ENCODE results near the gene AKAP8.

DNA sequence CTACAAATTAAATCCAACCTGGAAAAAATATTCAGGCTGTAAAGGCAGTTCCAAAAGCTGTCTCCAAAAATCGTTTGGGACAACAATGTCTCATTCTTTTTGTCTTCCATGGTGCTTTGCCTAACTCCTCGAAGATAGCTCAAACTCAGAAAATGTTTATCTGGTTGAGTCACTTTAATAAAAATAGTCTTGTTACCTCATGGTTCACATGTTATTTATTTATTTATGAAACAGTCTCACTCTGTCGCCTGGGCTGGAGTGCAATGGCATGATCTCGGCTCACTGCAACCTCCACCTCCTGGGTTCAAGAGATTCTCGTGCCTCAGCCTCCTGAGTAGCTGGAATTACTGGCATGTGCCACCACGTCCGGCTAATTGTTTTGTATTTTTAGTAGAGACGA lies 42.4 kb downstream of the AKAP8 start:
- TF ChIP-seq, protein P1, sequence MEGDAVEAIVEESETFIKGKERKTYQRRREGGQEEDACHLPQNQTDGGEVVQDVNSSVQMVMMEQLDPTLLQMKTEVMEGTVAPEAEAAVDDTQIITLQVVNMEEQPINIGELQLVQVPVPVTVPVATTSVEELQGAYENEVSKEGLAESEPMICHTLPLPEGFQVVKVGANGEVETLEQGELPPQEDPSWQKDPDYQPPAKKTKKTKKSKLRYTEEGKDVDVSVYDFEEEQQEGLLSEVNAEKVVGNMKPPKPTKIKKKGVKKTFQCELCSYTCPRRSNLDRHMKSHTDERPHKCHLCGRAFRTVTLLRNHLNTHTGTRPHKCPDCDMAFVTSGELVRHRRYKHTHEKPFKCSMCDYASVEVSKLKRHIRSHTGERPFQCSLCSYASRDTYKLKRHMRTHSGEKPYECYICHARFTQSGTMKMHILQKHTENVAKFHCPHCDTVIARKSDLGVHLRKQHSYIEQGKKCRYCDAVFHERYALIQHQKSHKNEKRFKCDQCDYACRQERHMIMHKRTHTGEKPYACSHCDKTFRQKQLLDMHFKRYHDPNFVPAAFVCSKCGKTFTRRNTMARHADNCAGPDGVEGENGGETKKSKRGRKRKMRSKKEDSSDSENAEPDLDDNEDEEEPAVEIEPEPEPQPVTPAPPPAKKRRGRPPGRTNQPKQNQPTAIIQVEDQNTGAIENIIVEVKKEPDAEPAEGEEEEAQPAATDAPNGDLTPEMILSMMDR (IDR thresholded peaks at IDR 0.05): no peak
- TF ChIP-seq ZFX (IDR thresholded peaks at IDR 0.05; ENCODE audit: borderline replicate concordance): no peak

Data from 22Rv1 (cell line).